Measurements from ENCODE around the gene GALNT2. TPM values are rescaled to one million over a fixed set of nuclear protein-coding genes. Genes with fewer than 3 reads are reported as not detected.

Gene GALNT2
- total RNA-seq, 1 experiment from 2014 or later, result 50.4 TPM

GRCh38 chr1:230050973-230051735 lies 15.9 kb upstream of the GALNT2 start:
- DNase-seq (ENCODE audit: low spot score), result no peak

- DNase-seq (ENCODE audit: low spot score), result no peak
These were observed 15.0 kb upstream of the GALNT2 start for GRCh38 chr1:230052018-230052417.

GRCh38 chr1:230052665-230053064 lies 14.4 kb upstream of the GALNT2 start:
- DNase-seq (ENCODE audit: low spot score), result no peak

- DNase-seq (ENCODE audit: low spot score), result no peak
These were observed 12.8 kb upstream of the GALNT2 start for GRCh38 chr1:230054092-230054749.

- DNase-seq (ENCODE audit: low spot score), result no peak
These were observed 10.9 kb upstream of the GALNT2 start for GRCh38 chr1:230056098-230056497.

GRCh38 chr1:230057100-230057499 lies 9.9 kb upstream of the GALNT2 start:
- no peak for DNase-seq (ENCODE audit: low spot score)

GRCh38 chr1:230057681-230058565 lies 9.1 kb upstream of the GALNT2 start:
- no peak for DNase-seq (ENCODE audit: low spot score)

- DNase-seq (ENCODE audit: low spot score), result no peak
These were observed 8.4 kb upstream of the GALNT2 start for GRCh38 chr1:230058626-230059025.

- DNase-seq (ENCODE audit: low spot score), result no peak
These were observed 5.2 kb upstream of the GALNT2 start for GRCh38 chr1:230061801-230062200.

- DNase-seq (ENCODE audit: low spot score), result no peak
These were observed 4.5 kb upstream of the GALNT2 start for GRCh38 chr1:230062521-230062920.

- no peak for DNase-seq (ENCODE audit: low spot score)
These were observed 2.8 kb upstream of the GALNT2 start for GRCh38 chr1:230064283-230064682.

GRCh38 chr1:230065161-230065560 lies 1.9 kb upstream of the GALNT2 start:
- no peak for DNase-seq (ENCODE audit: low spot score)

GRCh38 chr1:230065571-230065970 lies 1.5 kb upstream of the GALNT2 start:
- DNase-seq (ENCODE audit: low spot score), result no peak

- DNase-seq (ENCODE audit: low spot score), result no peak
These were observed 1.0 kb upstream of the GALNT2 start for GRCh38 chr1:230066031-230066430.

- no peak for DNase-seq (ENCODE audit: low spot score)
These were observed 407 bp downstream of the GALNT2 start for GRCh38 chr1:230067419-230067870.

- DNase-seq (ENCODE audit: low spot score), result no peak
These were observed 1.0 kb downstream of the GALNT2 start for GRCh38 chr1:230067871-230068620.

- DNase-seq (ENCODE audit: low spot score), result no peak
These were observed 1.5 kb downstream of the GALNT2 start for GRCh38 chr1:230068621-230068873.

- DNase-seq (ENCODE audit: low spot score), result no peak
These were observed 2.1 kb downstream of the GALNT2 start for GRCh38 chr1:230068952-230069684.

GRCh38 chr1:230069796-230070195 lies 2.8 kb downstream of the GALNT2 start:
- no peak for DNase-seq (ENCODE audit: low spot score)

- no peak for DNase-seq (ENCODE audit: low spot score)
These were observed 3.5 kb downstream of the GALNT2 start for GRCh38 chr1:230070321-230071208.
